ENCODE data around the gene BTLA.

DNA sequence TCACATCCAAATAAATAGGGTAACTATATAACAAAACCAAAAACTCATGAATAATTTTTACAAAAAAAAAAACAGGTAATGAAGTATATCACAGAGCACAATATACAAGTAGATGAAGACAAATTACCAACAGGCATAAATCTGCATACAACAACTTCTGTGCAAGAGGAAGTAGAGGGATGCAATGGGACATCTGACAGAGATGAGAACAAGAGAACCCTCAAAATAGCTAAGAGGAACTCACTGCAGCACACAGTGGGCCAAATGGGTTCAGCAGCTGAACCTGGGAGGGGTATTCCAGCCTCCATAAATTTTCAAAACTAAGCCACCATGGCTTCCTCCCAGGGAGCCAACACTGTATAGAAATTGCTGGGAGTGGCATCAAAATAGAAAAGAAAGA is 9.6 kb upstream of the BTLA start:
- TF ChIP-seq, protein P1, sequence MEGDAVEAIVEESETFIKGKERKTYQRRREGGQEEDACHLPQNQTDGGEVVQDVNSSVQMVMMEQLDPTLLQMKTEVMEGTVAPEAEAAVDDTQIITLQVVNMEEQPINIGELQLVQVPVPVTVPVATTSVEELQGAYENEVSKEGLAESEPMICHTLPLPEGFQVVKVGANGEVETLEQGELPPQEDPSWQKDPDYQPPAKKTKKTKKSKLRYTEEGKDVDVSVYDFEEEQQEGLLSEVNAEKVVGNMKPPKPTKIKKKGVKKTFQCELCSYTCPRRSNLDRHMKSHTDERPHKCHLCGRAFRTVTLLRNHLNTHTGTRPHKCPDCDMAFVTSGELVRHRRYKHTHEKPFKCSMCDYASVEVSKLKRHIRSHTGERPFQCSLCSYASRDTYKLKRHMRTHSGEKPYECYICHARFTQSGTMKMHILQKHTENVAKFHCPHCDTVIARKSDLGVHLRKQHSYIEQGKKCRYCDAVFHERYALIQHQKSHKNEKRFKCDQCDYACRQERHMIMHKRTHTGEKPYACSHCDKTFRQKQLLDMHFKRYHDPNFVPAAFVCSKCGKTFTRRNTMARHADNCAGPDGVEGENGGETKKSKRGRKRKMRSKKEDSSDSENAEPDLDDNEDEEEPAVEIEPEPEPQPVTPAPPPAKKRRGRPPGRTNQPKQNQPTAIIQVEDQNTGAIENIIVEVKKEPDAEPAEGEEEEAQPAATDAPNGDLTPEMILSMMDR (IDR thresholded peaks at IDR 0.05): no peak
- no peak for TF ChIP-seq POLR2AphosphoS5 (IDR thresholded peaks at IDR 0.05)
